Adrenal gland (tissue), 5 donors: ENCODE results near the gene CDC25C.

Experiments used
- CTCF ChIP-seq, 6 experiments: fragments of 450-650 bp in 4 of 6; fragments of 200-600 bp in 2 of 6; sonication (generic) in 1 of 6; IDR thresholded peaks; 1 replicate in 5 of 6; 2 replicates in 1 of 6; pipeline versions ENCODE4 v1.5.1 to v1.8.0; 2016 to 2021; ENCODE audit warnings: antibody characterized with exemption in 6 of 6, mild to moderate bottlenecking in 2 of 6, moderate library complexity in 1 of 6
- POLR2A ChIP-seq, 2 donors: fragments of 450-650 bp; IDR thresholded peaks; one replicate each; pipeline ENCODE4 v1.6.1; 2017; ENCODE audit warnings: antibody characterized with exemption in 2 of 2, mild to moderate bottlenecking in 2 of 2, moderate library complexity in 1 of 2
- donor health status: DM: no; HTN: no; CAD: no.

GRCh38 chr5:138303372-138303771 lies 28.2 kb downstream of the CDC25C start:
- TF ChIP-seq POLR2A (IDR thresholded peaks at IDR 0.05) (no peak), CTCF (IDR thresholded peaks at IDR 0.05) (no peak)
